HepG2 (cell line): ENCODE results near the gene ACTR1A.

ENCODE experiments used
- CC2D1A ChIP-seq: sonication (generic); formaldehyde crosslinking; IDR thresholded peaks from 2 replicates; pipeline ENCODE4 v1.8.1; 2023; ENCODE audit warnings: mild to moderate bottlenecking, missing genetic modification reagents
- CTCF ChIP-seq: sonication (generic); formaldehyde crosslinking; IDR thresholded peaks from 2 replicates; pipeline ENCODE4 v1.5.0; 2020; ENCODE audit warnings: mild to moderate bottlenecking, missing genetic modification reagents, moderate library complexity
- POLR2AphosphoS5 ChIP-seq: IDR thresholded peaks from 2 replicates; pipeline ENCODE4 v1.6.1; 2012; ENCODE audit warnings: low read depth, low read length
- ZNF337 ChIP-seq: sonication (generic); formaldehyde crosslinking; IDR thresholded peaks from 2 replicates; pipeline ENCODE4 v1.5.1; 2020; ENCODE audit warnings: missing genetic modification reagents, low read depth, mild to moderate bottlenecking, borderline replicate concordance
- ZNF367 ChIP-seq: sonication (generic); formaldehyde crosslinking; IDR thresholded peaks from 2 replicates; pipeline ENCODE4 v1.4.0; 2020; ENCODE audit warnings: missing genetic modification reagents, borderline replicate concordance

DNA sequence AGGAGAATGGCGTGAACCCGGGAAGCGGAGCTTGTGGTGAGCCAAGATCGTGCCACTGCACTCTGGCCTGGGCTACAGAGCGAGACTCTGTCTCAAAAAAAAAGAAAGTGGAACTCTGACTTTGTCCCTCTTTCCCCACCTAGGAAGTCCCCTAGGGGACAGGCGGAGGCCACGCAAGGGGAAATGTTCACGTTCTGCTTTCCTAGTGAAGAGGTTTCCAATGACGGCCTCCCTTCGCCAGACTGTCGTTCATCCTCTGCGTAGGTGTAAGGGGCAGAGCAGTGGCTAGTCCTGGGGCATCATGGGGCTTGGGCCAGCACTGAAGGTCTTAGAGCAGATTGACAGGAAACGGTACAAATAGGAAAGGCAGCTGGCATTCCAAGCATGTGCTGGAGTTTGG, 31.8 kb upstream of the ACTR1A start:
- TF ChIP-seq CC2D1A (CRISPR knock-in tag) (no peak), ZNF337 (CRISPR knock-in tag) (no peak), CTCF (CRISPR knock-in tag) (no peak), ZNF367 (CRISPR knock-in tag) (no peak), POLR2AphosphoS5 (no peak)
